SK-N-SH treated with all-trans-retinoic acid at 6 μM for 48 hours (cell line): ENCODE results near the gene SLC19A1.
A peak's percentile ranks its signal among the peaks of the same experiment; 100 is the strongest.

Experiments used
- ATAC-seq: fragments of 200-7000 bp; cut with Tn5 transposase; 3 replicates; pipeline ENCODE4 v1.9.1; 2020; ENCODE audit warnings: mild to moderate bottlenecking, moderate library complexity
- ARNTL ChIP-seq: fragments of 450-650 bp; formaldehyde crosslinking; IDR thresholded peaks from 2 replicates; pipeline ENCODE4 v1.5.0; 2020; ENCODE audit warnings: low read depth, mild to moderate bottlenecking, moderate library complexity, borderline replicate concordance
- CSDC2 ChIP-seq: fragments of 250-450 bp; sonication (Bioruptor Pico); IDR thresholded peaks from 2 replicates; pipeline ENCODE4 v1.5.0; 2020; ENCODE audit warnings: mild to moderate bottlenecking, moderate library complexity
- ESRRG ChIP-seq: fragments of 250-450 bp; sonication (Bioruptor Pico); IDR thresholded peaks from 2 replicates; pipeline ENCODE4 v1.6.1; 2021; ENCODE audit warnings: mild to moderate bottlenecking
- GLIS3 ChIP-seq: fragments of 250-450 bp; sonication (Bioruptor Pico); IDR thresholded peaks from 2 replicates; pipeline ENCODE4 v1.5.0; 2020; ENCODE audit warnings: mild to moderate bottlenecking, moderate library complexity
- ISL1 ChIP-seq: fragments of 250-450 bp; sonication (Bioruptor Pico); IDR thresholded peaks from 2 replicates; pipeline ENCODE4 v2.1.2; 2022; ENCODE audit warnings: mild to moderate bottlenecking, moderate library complexity
- OSR1 ChIP-seq: fragments of 250-450 bp; sonication (Bioruptor Pico); IDR thresholded peaks from 2 replicates; pipeline ENCODE4 v1.8.0; 2022; ENCODE audit warnings: moderate library complexity, mild to moderate bottlenecking, inconsistent platforms
- PPARA ChIP-seq: fragments of 250-450 bp; sonication (Bioruptor Pico); IDR thresholded peaks from 2 replicates; pipeline ENCODE4 v1.5.0; 2020; ENCODE audit warnings: mild to moderate bottlenecking, borderline replicate concordance
- RARB ChIP-seq: fragments of 250-450 bp; sonication (Bioruptor Pico); IDR thresholded peaks from 2 replicates; pipeline ENCODE4 v1.8.0; 2021; ENCODE audit warnings: mild to moderate bottlenecking, moderate library complexity
- SNAI2 ChIP-seq: fragments of 250-450 bp; sonication (Bioruptor Pico); IDR thresholded peaks from 2 replicates; pipeline ENCODE4 v1.5.0; 2020; ENCODE audit warnings: mild to moderate bottlenecking, moderate library complexity
- TCF4 ChIP-seq: fragments of 250-450 bp; sonication (Bioruptor Pico); IDR thresholded peaks from 2 replicates; pipeline ENCODE4 v1.8.0; 2021; ENCODE audit warnings: mild to moderate bottlenecking, moderate library complexity, borderline replicate concordance
- TOX ChIP-seq: fragments of 250-450 bp; sonication (Bioruptor Pico); IDR thresholded peaks from 2 replicates; pipeline ENCODE4 v1.8.0; 2021; ENCODE audit warnings: mild to moderate bottlenecking, moderate library complexity, borderline replicate concordance
- ZC3H10 ChIP-seq: fragments of 250-450 bp; sonication (Bioruptor Pico); IDR thresholded peaks from 2 replicates; pipeline ENCODE4 v1.5.1; 2021; ENCODE audit warnings: mild to moderate bottlenecking, moderate library complexity
- ZFP3 ChIP-seq: fragments of 250-450 bp; sonication (Bioruptor Pico); IDR thresholded peaks from 2 replicates; pipeline ENCODE4 v1.5.0; 2020; ENCODE audit warnings: mild to moderate bottlenecking, moderate library complexity
- ZNF70 ChIP-seq: fragments of 450-650 bp; formaldehyde crosslinking; IDR thresholded peaks from 2 replicates; pipeline ENCODE4 v1.5.0; 2020; ENCODE audit warnings: mild to moderate bottlenecking, moderate library complexity
- ZNF8 ChIP-seq: fragments of 450-650 bp; formaldehyde crosslinking; IDR thresholded peaks from 2 replicates; pipeline ENCODE4 v1.5.0; 2020; ENCODE audit warnings: mild to moderate bottlenecking, moderate library complexity
- TF ChIP-seq, protein P1 (sequence below): fragments of 250-450 bp; sonication (Bioruptor Pico); IDR thresholded peaks from 2 replicates; pipeline ENCODE4 v1.5.0; 2020; ENCODE audit warnings: mild to moderate bottlenecking, moderate library complexity
- TF ChIP-seq, protein P2 (sequence below): fragments of 250-450 bp; sonication (Bioruptor Pico); IDR thresholded peaks from 2 replicates; pipeline ENCODE4 v1.8.0; 2021; ENCODE audit warnings: low read depth, mild to moderate bottlenecking, moderate library complexity, borderline replicate concordance
- TF ChIP-seq, protein P3 (sequence below): fragments of 250-450 bp; sonication (Bioruptor Pico); IDR thresholded peaks from 2 replicates; pipeline ENCODE4 v1.5.1; 2020; ENCODE audit warnings: low read depth, mild to moderate bottlenecking, moderate library complexity
- TF ChIP-seq, protein P4 (sequence below): fragments of 250-450 bp; sonication (Bioruptor Pico); IDR thresholded peaks from 2 replicates; pipeline ENCODE4 v1.8.0; 2020; ENCODE audit warnings: mild to moderate bottlenecking, moderate library complexity, borderline replicate concordance

Gene SLC19A1

DNA sequence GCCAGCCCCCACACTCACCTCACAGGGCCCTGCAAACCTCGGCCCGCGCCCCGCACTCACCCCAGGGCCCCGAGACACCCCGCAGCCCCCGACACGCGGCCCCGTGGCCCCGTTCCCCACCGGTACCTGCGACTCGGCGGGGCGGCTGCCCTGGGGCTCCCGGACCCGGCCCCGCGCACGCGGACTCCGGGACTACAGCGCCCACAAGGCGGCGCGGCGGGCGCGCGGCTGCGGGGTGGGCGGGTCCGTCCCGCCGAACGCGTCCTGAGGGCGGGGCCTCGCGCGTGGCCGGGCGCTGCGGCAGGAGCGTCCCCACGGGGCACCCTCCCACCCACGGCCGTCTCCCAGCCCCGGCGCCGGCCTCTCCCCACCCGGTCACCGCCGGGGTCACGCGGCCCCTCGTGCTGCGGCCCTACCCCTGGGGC, at the start of gene SLC19A1:
SLC19A1 (minus strand) TSS at position 199 of the 425 bp plus-strand sequence. CDS start 4,481 bp downstream, outside the sequence.
- TF ChIP-seq PPARA (CRISPR knock-in tag): no peak
- peak; percentile 79 for ATAC-seq

DNA sequence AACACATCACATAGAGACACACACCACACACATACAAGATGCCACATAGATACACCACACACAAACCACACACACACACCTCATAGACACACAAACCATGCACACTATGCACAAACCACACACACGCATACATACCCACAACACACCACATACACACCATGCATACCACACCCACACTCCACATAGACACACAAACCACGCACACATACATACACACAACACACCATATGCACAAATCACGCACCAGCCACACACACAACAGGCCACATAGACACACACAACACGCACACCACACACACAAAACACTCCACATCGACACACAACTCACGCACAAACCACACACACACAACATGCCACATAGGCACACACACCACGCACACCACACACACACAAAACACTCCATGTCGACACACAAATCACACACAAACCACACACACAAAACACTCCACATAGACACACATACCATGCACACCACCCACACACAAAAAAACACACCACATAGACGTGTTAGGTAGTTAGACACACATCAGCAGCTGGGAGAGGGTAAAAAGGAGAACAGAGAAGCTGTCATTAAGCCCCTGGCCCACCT, 49.5 kb upstream of the SLC19A1 start:
- ATAC-seq: no peak

DNA sequence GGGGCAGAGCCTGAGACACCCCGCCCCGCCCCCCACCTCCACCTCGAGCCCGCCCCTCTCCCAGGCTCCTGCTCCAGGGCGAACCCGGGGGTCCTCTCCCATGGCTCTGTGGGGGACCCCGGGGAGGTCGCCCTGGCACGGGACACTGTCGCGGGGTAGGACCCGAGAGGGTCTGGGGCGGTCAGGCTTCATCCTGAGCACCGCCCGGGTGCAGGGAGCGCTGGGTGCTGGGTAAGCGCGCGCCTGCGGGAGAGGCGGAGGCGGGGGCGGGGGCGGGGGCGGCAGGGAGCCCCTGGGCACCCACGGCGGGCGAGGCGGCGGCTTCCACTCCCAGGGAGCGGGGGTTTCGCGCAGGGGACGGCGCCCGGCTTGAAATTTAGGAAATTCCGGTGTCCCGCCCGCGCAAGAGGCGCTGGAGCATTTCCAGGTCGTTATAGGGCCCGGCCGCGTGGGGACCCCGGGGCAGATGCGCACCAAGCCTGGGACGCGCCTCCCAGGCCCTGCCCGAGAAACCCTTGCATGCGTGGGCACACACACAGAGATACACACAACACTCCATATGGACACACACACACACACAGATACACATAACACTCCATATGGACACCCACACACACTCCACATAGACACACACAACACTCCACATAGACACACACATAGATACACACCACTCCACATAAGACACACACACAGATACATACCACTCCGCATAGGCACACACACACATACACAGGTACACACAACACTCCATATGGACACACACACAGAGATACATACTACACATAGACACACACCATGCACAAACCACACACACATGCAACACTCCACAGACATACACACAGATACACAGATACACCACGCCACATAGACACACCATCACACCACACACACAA, 48.7 kb upstream of the SLC19A1 start:
- peak; percentile 78 for ATAC-seq
- no peak for TF ChIP-seq TCF4 (CRISPR knock-in tag)
- no peak for TF ChIP-seq ESRRG (CRISPR knock-in tag)
- TF ChIP-seq ZNF70 (CRISPR knock-in tag): no peak
- TF ChIP-seq OSR1: no peak
- no peak for TF ChIP-seq RARB (CRISPR knock-in tag)
- no peak for TF ChIP-seq SNAI2 (CRISPR knock-in tag)
- TF ChIP-seq, protein P1, sequence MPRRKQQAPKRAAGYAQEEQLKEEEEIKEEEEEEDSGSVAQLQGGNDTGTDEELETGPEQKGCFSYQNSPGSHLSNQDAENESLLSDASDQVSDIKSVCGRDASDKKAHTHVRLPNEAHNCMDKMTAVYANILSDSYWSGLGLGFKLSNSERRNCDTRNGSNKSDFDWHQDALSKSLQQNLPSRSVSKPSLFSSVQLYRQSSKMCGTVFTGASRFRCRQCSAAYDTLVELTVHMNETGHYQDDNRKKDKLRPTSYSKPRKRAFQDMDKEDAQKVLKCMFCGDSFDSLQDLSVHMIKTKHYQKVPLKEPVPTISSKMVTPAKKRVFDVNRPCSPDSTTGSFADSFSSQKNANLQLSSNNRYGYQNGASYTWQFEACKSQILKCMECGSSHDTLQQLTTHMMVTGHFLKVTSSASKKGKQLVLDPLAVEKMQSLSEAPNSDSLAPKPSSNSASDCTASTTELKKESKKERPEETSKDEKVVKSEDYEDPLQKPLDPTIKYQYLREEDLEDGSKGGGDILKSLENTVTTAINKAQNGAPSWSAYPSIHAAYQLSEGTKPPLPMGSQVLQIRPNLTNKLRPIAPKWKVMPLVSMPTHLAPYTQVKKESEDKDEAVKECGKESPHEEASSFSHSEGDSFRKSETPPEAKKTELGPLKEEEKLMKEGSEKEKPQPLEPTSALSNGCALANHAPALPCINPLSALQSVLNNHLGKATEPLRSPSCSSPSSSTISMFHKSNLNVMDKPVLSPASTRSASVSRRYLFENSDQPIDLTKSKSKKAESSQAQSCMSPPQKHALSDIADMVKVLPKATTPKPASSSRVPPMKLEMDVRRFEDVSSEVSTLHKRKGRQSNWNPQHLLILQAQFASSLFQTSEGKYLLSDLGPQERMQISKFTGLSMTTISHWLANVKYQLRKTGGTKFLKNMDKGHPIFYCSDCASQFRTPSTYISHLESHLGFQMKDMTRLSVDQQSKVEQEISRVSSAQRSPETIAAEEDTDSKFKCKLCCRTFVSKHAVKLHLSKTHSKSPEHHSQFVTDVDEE (CRISPR knock-in tag): no peak
- TF ChIP-seq ARNTL (CRISPR knock-in tag): no peak
- TF ChIP-seq, protein P2, sequence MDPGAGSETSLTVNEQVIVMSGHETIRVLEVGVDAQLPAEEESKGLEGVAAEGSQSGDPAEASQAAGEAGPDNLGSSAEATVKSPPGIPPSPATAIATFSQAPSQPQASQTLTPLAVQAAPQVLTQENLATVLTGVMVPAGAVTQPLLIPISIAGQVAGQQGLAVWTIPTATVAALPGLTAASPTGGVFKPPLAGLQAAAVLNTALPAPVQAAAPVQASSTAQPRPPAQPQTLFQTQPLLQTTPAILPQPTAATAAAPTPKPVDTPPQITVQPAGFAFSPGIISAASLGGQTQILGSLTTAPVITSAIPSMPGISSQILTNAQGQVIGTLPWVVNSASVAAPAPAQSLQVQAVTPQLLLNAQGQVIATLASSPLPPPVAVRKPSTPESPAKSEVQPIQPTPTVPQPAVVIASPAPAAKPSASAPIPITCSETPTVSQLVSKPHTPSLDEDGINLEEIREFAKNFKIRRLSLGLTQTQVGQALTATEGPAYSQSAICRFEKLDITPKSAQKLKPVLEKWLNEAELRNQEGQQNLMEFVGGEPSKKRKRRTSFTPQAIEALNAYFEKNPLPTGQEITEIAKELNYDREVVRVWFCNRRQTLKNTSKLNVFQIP (CRISPR knock-in tag): no peak
- no peak for TF ChIP-seq PPARA (CRISPR knock-in tag)

More for the DNA sequence above, 49.5 kb upstream of the SLC19A1 start:
- no peak for TF ChIP-seq OSR1
- TF ChIP-seq ESRRG (CRISPR knock-in tag): no peak
- TF ChIP-seq ISL1 (CRISPR knock-in tag): no peak
- TF ChIP-seq ZC3H10 (CRISPR knock-in tag): no peak
- TF ChIP-seq, protein P2 (CRISPR knock-in tag): no peak
- TF ChIP-seq TCF4 (CRISPR knock-in tag): no peak
- TF ChIP-seq ZFP3 (CRISPR knock-in tag): no peak
- TF ChIP-seq ZNF8 (CRISPR knock-in tag): no peak
- TF ChIP-seq ARNTL (CRISPR knock-in tag): no peak
- no peak for TF ChIP-seq CSDC2 (CRISPR knock-in tag)
- no peak for TF ChIP-seq ZNF70 (CRISPR knock-in tag)
- TF ChIP-seq, protein P3, sequence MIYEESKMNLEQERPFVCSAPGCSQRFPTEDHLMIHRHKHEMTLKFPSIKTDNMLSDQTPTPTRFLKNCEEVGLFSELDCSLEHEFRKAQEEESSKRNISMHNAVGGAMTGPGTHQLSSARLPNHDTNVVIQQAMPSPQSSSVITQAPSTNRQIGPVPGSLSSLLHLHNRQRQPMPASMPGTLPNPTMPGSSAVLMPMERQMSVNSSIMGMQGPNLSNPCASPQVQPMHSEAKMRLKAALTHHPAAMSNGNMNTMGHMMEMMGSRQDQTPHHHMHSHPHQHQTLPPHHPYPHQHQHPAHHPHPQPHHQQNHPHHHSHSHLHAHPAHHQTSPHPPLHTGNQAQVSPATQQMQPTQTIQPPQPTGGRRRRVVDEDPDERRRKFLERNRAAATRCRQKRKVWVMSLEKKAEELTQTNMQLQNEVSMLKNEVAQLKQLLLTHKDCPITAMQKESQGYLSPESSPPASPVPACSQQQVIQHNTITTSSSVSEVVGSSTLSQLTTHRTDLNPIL (CRISPR knock-in tag): no peak
- no peak for TF ChIP-seq PPARA (CRISPR knock-in tag)
- TF ChIP-seq SNAI2 (CRISPR knock-in tag): no peak
- TF ChIP-seq TOX (CRISPR knock-in tag): no peak
- no peak for TF ChIP-seq GLIS3 (CRISPR knock-in tag)
- TF ChIP-seq, protein P4, sequence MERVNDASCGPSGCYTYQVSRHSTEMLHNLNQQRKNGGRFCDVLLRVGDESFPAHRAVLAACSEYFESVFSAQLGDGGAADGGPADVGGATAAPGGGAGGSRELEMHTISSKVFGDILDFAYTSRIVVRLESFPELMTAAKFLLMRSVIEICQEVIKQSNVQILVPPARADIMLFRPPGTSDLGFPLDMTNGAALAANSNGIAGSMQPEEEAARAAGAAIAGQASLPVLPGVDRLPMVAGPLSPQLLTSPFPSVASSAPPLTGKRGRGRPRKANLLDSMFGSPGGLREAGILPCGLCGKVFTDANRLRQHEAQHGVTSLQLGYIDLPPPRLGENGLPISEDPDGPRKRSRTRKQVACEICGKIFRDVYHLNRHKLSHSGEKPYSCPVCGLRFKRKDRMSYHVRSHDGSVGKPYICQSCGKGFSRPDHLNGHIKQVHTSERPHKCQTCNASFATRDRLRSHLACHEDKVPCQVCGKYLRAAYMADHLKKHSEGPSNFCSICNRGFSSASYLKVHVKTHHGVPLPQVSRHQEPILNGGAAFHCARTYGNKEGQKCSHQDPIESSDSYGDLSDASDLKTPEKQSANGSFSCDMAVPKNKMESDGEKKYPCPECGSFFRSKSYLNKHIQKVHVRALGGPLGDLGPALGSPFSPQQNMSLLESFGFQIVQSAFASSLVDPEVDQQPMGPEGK (CRISPR knock-in tag): no peak
